Glutamatergic neuron (in vitro differentiated cells): ENCODE data around the gene RAB28. TPM values are rescaled to one million over a fixed set of nuclear protein-coding genes. Genes with fewer than 3 reads are reported as not detected.
"Not testable (repeated sequence)": the region's sequence is repeated elsewhere in the genome, so short reads cannot be mapped to it uniquely, and the experiment has no call there.

Experiments used
- DNase-seq: peaks from one replicate; pipeline ENCODE4 v3.0.0; 2022
- H3K27ac Mint-ChIP-seq: one replicate; pipeline ENCODE4 v1.8.0; 2020; ENCODE audit warnings: mild to moderate bottlenecking, mixed read lengths, inconsistent platforms; ENCODE audit not compliant: unreplicated experiment
- H3K27me3 Mint-ChIP-seq: one replicate; pipeline ENCODE4 v1.8.0; 2020; ENCODE audit warnings: mild to moderate bottlenecking, moderate library complexity, mixed read lengths, inconsistent platforms; ENCODE audit not compliant: unreplicated experiment
- H3K36me3 Mint-ChIP-seq: one replicate; pipeline ENCODE4 v1.8.0; 2020; ENCODE audit warnings: mild to moderate bottlenecking, mixed read lengths, inconsistent platforms; ENCODE audit not compliant: unreplicated experiment
- H3K4me1 Mint-ChIP-seq: one replicate; pipeline ENCODE4 v1.8.0; 2020; ENCODE audit warnings: mild to moderate bottlenecking, low read depth, mixed read lengths, inconsistent platforms; ENCODE audit not compliant: unreplicated experiment
- H3K4me3 Mint-ChIP-seq: one replicate; pipeline ENCODE4 v1.8.0; 2020; ENCODE audit warnings: mild to moderate bottlenecking, mixed read lengths, inconsistent platforms; ENCODE audit not compliant: unreplicated experiment
- H3K9me3 Mint-ChIP-seq: one replicate; pipeline ENCODE4 v1.8.0; 2020; ENCODE audit warnings: mild to moderate bottlenecking, moderate library complexity, mixed read lengths, inconsistent platforms; ENCODE audit not compliant: unreplicated experiment
- total RNA-seq: library from RNA; stranded (reverse); fragmentation: NEBNext Ultra II Directional; extraction: Animal tissue kit (Norgen Biotek cat#: 25700); gene quantifications from one replicate; pipeline ENCODE4 v1.2.1, GENCODE V29; 2021; ENCODE audit not compliant: unreplicated experiment
- TF ChIP-seq, protein P1 (sequence below): fragments of 200-600 bp; sonication (generic); IDR thresholded peaks from one replicate; pipeline ENCODE4 v1.5.0; 2021; ENCODE audit not compliant: partially characterized antibody, unreplicated experiment

Gene RAB28
- total RNA-seq, 1 donor from 2014 or later: 12.7 TPM

DNA sequence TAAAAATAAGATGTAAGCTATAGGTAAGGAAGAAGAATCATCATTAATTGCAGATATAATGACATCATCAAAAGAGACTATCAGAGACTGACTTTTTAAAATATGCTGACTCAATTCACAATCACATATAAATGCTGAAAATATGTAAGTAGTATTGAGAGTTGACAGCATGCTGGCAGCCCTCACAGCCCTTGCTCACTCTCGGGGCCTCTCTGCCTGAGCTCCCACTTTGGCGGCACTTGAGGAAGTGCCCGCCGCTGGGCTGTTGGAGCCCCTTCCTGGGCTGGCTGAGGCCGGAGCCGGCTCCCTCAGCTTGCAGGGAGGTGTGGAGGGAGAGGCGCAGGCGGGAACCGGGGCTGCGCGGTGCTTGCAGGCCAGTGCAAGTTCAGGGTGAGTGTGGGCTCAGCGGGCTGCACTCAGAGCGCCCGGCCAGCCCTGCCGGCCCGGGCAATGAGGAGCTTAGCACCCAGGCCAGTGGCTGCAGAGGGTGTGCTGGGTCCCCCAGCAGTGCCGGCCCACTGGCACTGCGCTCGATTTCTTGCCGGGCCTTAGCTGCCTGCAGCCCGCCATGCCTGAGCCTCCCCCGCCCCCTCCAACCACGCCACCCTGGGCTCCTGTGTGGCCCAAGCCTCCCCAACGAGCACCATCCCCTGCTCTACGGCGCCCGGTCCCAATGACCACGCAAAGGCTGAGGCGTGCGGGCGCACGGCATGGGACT, 68.9 kb downstream of the RAB28 start:
- peaks cover 2% of the 10 kb centered on the region for H3K27me3 Mint-ChIP-seq
- TF ChIP-seq, protein P1, sequence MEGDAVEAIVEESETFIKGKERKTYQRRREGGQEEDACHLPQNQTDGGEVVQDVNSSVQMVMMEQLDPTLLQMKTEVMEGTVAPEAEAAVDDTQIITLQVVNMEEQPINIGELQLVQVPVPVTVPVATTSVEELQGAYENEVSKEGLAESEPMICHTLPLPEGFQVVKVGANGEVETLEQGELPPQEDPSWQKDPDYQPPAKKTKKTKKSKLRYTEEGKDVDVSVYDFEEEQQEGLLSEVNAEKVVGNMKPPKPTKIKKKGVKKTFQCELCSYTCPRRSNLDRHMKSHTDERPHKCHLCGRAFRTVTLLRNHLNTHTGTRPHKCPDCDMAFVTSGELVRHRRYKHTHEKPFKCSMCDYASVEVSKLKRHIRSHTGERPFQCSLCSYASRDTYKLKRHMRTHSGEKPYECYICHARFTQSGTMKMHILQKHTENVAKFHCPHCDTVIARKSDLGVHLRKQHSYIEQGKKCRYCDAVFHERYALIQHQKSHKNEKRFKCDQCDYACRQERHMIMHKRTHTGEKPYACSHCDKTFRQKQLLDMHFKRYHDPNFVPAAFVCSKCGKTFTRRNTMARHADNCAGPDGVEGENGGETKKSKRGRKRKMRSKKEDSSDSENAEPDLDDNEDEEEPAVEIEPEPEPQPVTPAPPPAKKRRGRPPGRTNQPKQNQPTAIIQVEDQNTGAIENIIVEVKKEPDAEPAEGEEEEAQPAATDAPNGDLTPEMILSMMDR: no peak
- H3K36me3 Mint-ChIP-seq: peaks cover 24% of the 10 kb centered on the region
- H3K4me3 Mint-ChIP-seq: no peak overlapping the region
- no peak overlapping the region for H3K27ac Mint-ChIP-seq
- DNase-seq: no peak
- H3K9me3 Mint-ChIP-seq: peaks cover 5% of the 10 kb centered on the region
- peaks cover 3% of the 10 kb centered on the region for H3K4me1 Mint-ChIP-seq

DNA sequence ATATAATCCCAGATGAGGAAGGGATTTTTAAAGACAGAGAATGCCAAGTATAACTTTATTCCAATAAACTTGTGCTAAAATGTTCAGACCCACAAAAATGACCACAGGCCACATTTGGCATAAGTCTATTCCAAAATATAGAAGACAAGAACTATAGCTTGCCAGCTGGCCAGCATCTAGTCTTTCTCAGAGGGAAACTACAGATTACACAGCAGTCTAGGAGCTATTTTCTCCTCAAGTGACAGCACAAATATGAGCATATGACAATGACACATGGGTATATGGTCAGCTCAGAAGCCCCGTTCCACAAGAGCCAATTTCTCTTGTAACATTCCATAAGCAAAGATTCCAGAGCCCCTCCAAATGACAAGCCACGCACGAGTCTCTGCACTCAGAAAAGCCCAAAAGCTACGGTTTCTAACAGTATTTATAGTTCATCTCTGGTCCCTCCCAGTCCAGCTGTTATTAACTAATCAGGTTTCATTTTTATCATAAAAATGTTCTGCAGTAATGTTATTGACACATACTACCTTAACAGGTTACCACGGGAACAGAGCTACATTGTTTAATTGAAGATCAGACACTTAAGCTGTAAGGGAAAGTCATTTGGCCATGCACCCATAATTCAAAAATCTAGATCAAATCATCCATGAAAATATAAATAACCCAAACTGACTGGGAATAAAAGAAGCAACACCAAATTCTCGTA, 70.3 kb downstream of the RAB28 start:
- peak overlapping the region; percentile 13 for H3K27ac Mint-ChIP-seq
- H3K4me1 Mint-ChIP-seq: peaks cover 3% of the 10 kb centered on the region
- TF ChIP-seq, protein P1: no peak
- peaks cover 15% of the 10 kb centered on the region for H3K36me3 Mint-ChIP-seq
- peaks cover 2% of the 10 kb centered on the region for H3K9me3 Mint-ChIP-seq
- DNase-seq: no peak
- H3K4me3 Mint-ChIP-seq: no peak overlapping the region
- peaks cover 2% of the 10 kb centered on the region for H3K27me3 Mint-ChIP-seq

DNA sequence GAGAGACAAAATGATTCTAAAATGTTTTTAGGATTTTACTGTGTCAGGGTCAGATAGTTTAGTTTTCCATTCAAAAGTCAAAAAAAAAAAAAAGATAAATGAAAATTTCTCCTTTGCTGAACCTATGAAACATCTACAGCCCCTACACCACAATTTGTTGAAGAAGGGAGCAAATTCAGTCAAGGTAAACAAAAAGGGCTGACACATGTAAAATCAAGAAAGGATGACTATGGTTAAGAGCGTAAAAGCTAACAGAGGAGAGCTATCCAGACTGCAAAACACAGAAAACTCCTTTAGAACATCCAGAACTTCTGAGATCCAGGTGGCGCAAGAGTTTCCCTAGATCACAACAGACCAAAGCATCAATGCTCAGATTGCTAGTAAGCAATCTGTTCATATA, 72.2 kb downstream of the RAB28 start:
- no peak overlapping the region for H3K27ac Mint-ChIP-seq

DNA sequence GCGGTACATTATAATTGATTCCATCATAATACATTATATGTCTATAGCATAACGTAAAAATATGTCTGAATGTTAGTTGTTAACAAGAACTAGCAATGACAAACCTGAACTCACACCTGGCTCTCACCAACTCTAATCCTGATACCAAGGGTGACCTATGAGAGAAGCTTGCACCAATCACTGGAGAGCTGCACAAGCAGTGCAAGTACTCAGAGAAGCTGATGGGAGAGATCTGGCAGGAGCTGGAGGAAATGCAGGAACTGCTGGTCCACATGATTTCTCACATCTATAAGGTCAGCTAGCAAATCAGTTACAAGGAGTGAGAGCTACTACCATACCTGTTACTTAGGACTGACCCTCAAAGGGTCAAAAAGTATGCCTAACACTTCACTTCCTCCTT, 74.8 kb downstream of the RAB28 start:
- Mint-ChIP-seq H3K4me3 (no peak overlapping the region), H3K27me3 (peaks cover 2% of the 10 kb centered on the region), H3K9me3 (no peaks in the 10 kb centered on the region), H3K4me1 (peaks cover 3% of the 10 kb centered on the region), H3K27ac (no peak overlapping the region), H3K36me3 (no peaks in the 10 kb centered on the region)
- no peak for DNase-seq
- TF ChIP-seq, protein P1: no peak

More for the DNA sequence above, 72.2 kb downstream of the RAB28 start:
- Mint-ChIP-seq H3K36me3 (peaks cover 4% of the 10 kb centered on the region), H3K27me3 (peaks cover 2% of the 10 kb centered on the region), H3K4me1 (peaks cover 3% of the 10 kb centered on the region), H3K9me3 (no peaks in the 10 kb centered on the region), H3K4me3 (no peak overlapping the region)
- TF ChIP-seq, protein P1: no peak
- DNase-seq: no peak

DNA sequence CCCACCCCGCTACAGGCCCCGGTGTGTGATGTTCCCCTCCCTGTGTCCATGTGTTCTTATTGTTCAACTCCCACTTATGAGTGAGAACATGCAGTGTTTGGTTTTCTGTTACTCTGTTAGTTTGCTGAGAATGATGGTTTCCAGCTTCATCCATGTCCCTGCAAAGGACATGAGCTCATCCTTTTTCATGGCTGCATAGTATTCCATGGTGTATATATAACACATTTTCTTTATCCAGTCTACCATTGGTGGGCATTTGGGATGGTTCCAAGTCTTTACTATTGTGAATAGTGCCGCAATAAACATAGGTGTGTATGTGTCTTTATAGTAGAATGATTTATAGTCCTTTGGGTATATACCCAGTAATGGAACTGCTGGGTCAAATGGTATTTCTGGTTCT, 78.0 kb downstream of the RAB28 start:
- not testable (repeated sequence) for H3K27ac Mint-ChIP-seq, DNase-seq, H3K36me3 Mint-ChIP-seq, H3K9me3 Mint-ChIP-seq, H3K4me1 Mint-ChIP-seq, H3K4me3 Mint-ChIP-seq, H3K27me3 Mint-ChIP-seq
